ENCODE data around the gene FXR2. TPM values are rescaled to one million over a fixed set of nuclear protein-coding genes. Genes with fewer than 3 reads are reported as not detected.
A peak's percentile ranks its signal among the peaks of the same experiment; 100 is the strongest.

FXR2 gene
- total RNA-seq (ENCODE audit: unreplicated experiment): 37.9 TPM
- long read RNA-seq, partial matches to known transcripts: 1 of 1 reads
- long read RNA-seq, other reads (novel, unspliced or antisense): 0 of 1 reads

- peak; percentile 49 for TF ChIP-seq CTCF (IDR thresholded peaks at IDR 0.05; ENCODE audit: unreplicated experiment)
- Mint-ChIP-seq H3K27ac (ENCODE audit: unreplicated experiment) (peak within 1 kb of the TSS; percentile 82), H3K27me3 (ENCODE audit: unreplicated experiment) (no peaks in the 10 kb centered on the region), H3K4me1 (ENCODE audit: unreplicated experiment) (peaks cover 29% of the 10 kb centered on the region), H3K4me3 (ENCODE audit: unreplicated experiment) (peak within 1 kb of the TSS; percentile 88), H3K36me3 (ENCODE audit: low read depth, unreplicated experiment) (peaks cover 4% of the 10 kb centered on the region), H3K9me3 (ENCODE audit: unreplicated experiment) (no peaks in the 10 kb centered on the region)
- DNase-seq (ENCODE audit: low spot score): peak; percentile 99
Measured at GRCh38 chr17:7614425-7615264, at the start of gene FXR2. Gene FXR2, minus strand, starts transcription at chr17:7614897. Its CDS starts 365 bp downstream, at chr17:7614532.

GRCh38 chr17:7656958-7657609, 42.4 kb upstream of the FXR2 start:
- Mint-ChIP-seq H3K36me3 (ENCODE audit: low read depth, unreplicated experiment) (peaks cover 18% of the 10 kb centered on the region), H3K27me3 (ENCODE audit: unreplicated experiment) (peaks cover 20% of the 10 kb centered on the region), H3K9me3 (ENCODE audit: unreplicated experiment) (no peaks in the 10 kb centered on the region), H3K4me3 (ENCODE audit: unreplicated experiment) (peak overlapping the region; percentile 81), H3K27ac (ENCODE audit: unreplicated experiment) (peak overlapping the region; percentile 88), H3K4me1 (ENCODE audit: unreplicated experiment) (peaks cover 28% of the 10 kb centered on the region)
- peak; percentile 27 for TF ChIP-seq CTCF (IDR thresholded peaks at IDR 0.05; ENCODE audit: unreplicated experiment)
- peak; percentile 75 for DNase-seq (ENCODE audit: low spot score)

- no peaks in the 10 kb centered on the region for H3K9me3 Mint-ChIP-seq (ENCODE audit: unreplicated experiment)
- H3K4me1 Mint-ChIP-seq (ENCODE audit: unreplicated experiment): peaks cover 31% of the 10 kb centered on the region
- H3K36me3 Mint-ChIP-seq (ENCODE audit: low read depth, unreplicated experiment): peaks cover 18% of the 10 kb centered on the region
- TF ChIP-seq CTCF (IDR thresholded peaks at IDR 0.05; ENCODE audit: unreplicated experiment): no peak
- peaks cover 25% of the 10 kb centered on the region for H3K27me3 Mint-ChIP-seq (ENCODE audit: unreplicated experiment)
- H3K4me3 Mint-ChIP-seq (ENCODE audit: unreplicated experiment): no peak overlapping the region
- DNase-seq (ENCODE audit: low spot score): no peak
- H3K27ac Mint-ChIP-seq (ENCODE audit: unreplicated experiment): no peak overlapping the region
Measured at GRCh38 chr17:7655541-7655840, 40.8 kb upstream of the FXR2 start.

GRCh38 chr17:7654832-7655540, 40.3 kb upstream of the FXR2 start:
- peaks cover 36% of the 10 kb centered on the region for H3K4me1 Mint-ChIP-seq (ENCODE audit: unreplicated experiment)

More at GRCh38 chr17:7654832-7655540, 40.3 kb upstream of the FXR2 start:
- Mint-ChIP-seq H3K4me3 (ENCODE audit: unreplicated experiment) (peak overlapping the region; percentile 72), H3K36me3 (ENCODE audit: low read depth, unreplicated experiment) (peaks cover 18% of the 10 kb centered on the region), H3K9me3 (ENCODE audit: unreplicated experiment) (no peaks in the 10 kb centered on the region), H3K27ac (ENCODE audit: unreplicated experiment) (peak overlapping the region; percentile 17), H3K27me3 (ENCODE audit: unreplicated experiment) (peaks cover 26% of the 10 kb centered on the region)
- TF ChIP-seq CTCF (IDR thresholded peaks at IDR 0.05; ENCODE audit: unreplicated experiment): no peak
- DNase-seq (ENCODE audit: low spot score): no peak

Measured in endothelial cell (in vitro differentiated cells).